DND-41 (cell line): ENCODE data around the gene KRTDAP.

Source experiments
- EZH2 ChIP-seq: IDR thresholded peaks from 3 replicates; pipeline ENCODE4 v1.6.1; 2012; ENCODE audit warnings: borderline replicate concordance, low read depth, mild to moderate bottlenecking, moderate library complexity, low read length, inconsistent platforms; ENCODE audit not compliant: severe bottlenecking
- TF ChIP-seq, protein P1 (sequence below): IDR thresholded peaks from 2 replicates; pipeline ENCODE4 v1.5.1; 2012; ENCODE audit warnings: borderline replicate concordance, low read length, moderate library complexity, mild to moderate bottlenecking; ENCODE audit not compliant: poor library complexity, severe bottlenecking; ENCODE audit errors: extremely low read depth

DNA sequence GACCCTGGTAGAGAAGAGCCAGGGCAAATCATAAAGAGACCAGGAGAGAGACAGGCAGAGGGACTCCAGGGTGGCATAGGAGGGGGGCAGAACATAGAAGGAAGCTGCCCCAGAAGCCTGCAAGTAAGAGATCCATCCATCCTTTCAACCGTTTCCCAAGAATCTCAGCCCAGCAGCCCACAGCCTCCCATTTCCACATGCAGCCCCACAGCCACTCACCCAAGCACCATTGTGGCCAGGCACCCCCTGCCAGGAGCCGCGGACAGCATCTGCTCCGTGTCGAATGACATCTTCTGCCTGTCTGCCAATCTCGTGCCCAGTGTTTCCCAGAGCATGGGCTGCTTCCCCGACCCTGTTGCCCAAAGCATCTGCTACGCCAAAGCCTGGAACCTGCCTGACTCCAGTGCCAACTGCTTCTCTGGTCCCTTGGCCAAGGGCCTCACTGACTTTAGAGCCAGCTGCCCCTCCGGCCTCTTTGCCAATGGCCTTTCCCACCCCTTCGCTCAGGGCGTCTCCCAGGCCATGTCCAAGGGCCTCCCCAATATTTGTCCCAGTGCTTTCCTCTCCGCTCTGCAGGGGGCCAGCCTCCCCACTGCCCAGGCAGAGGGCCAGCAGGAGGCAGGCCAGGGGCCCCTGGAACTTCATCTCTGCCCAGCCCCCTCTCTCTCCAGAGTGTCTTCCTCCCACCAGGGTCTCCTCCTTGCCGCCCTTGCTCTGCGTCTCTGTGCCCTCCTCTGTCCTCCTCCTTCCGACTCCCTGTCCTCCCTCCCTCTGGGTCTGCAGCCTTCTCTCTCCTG is 22.8 kb upstream of the KRTDAP start:
- TF ChIP-seq, protein P1, sequence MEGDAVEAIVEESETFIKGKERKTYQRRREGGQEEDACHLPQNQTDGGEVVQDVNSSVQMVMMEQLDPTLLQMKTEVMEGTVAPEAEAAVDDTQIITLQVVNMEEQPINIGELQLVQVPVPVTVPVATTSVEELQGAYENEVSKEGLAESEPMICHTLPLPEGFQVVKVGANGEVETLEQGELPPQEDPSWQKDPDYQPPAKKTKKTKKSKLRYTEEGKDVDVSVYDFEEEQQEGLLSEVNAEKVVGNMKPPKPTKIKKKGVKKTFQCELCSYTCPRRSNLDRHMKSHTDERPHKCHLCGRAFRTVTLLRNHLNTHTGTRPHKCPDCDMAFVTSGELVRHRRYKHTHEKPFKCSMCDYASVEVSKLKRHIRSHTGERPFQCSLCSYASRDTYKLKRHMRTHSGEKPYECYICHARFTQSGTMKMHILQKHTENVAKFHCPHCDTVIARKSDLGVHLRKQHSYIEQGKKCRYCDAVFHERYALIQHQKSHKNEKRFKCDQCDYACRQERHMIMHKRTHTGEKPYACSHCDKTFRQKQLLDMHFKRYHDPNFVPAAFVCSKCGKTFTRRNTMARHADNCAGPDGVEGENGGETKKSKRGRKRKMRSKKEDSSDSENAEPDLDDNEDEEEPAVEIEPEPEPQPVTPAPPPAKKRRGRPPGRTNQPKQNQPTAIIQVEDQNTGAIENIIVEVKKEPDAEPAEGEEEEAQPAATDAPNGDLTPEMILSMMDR = no peak
- TF ChIP-seq EZH2 = no peak
